Nephron (organoid): ENCODE measurements around the gene MAMSTR.

Experiments
- H3K27ac Mint-ChIP-seq, 3 experiments: 2 replicates each; pipeline ENCODE4 v1.8.0; 2020; ENCODE audit warnings: mixed read lengths in 3 of 3, mild to moderate bottlenecking in 2 of 3, moderate library complexity in 1 of 3
- H3K27me3 Mint-ChIP-seq: 2 replicates; pipeline ENCODE4 v1.8.0; 2021; ENCODE audit warnings: low read depth, mild to moderate bottlenecking, moderate library complexity, mixed read lengths
- H3K36me3 Mint-ChIP-seq: 2 replicates; pipeline ENCODE4 v1.8.0; 2020; ENCODE audit warnings: low read depth, mixed read lengths
- H3K4me1 Mint-ChIP-seq: 2 replicates; pipeline ENCODE4 v1.8.0; 2020; ENCODE audit warnings: mixed read lengths
- H3K4me3 Mint-ChIP-seq, 3 experiments: 2 replicates each; pipeline ENCODE4 v1.8.0; 2020; ENCODE audit warnings: mild to moderate bottlenecking in 3 of 3, mixed read lengths in 3 of 3, moderate library complexity in 2 of 3
- H3K9me3 Mint-ChIP-seq: 2 replicates; pipeline ENCODE4 v1.8.0; 2020; ENCODE audit warnings: mixed read lengths
- CTCF ChIP-seq, 3 experiments: fragments of 200-600 bp; sonication (generic); IDR thresholded peaks; one replicate each; pipeline ENCODE4 v1.5.0; 2021; ENCODE audit warnings: antibody characterized with exemption in 3 of 3; ENCODE audit not compliant: unreplicated experiment in 3 of 3

The MAMSTR gene

GRCh38 chr19:48746738-48747575, 27.4 kb upstream of the MAMSTR start, which contains the start of gene IZUMO1:
Gene IZUMO1 (minus strand): TSS chr19:48746909. CDS start chr19:48745859, 1,050 bp downstream.
- H3K9me3 Mint-ChIP-seq = peaks cover 2% of the 10 kb centered on the region
- peaks cover 24% of the 10 kb centered on the region for H3K27me3 Mint-ChIP-seq
- H3K27ac Mint-ChIP-seq = peak within 1 kb of the TSS; percentile 96 to 97 (median 96)
- H3K4me1 Mint-ChIP-seq = peaks cover 12% of the 10 kb centered on the region
- peaks cover 4% of the 10 kb centered on the region for H3K36me3 Mint-ChIP-seq
- peak within 1 kb of the TSS; percentile 80 to 83 (median 82) for H3K4me3 Mint-ChIP-seq
- no peak for TF ChIP-seq CTCF (IDR thresholded peaks at IDR 0.05; ENCODE audit: unreplicated experiment in 3 of 3)

DNA sequence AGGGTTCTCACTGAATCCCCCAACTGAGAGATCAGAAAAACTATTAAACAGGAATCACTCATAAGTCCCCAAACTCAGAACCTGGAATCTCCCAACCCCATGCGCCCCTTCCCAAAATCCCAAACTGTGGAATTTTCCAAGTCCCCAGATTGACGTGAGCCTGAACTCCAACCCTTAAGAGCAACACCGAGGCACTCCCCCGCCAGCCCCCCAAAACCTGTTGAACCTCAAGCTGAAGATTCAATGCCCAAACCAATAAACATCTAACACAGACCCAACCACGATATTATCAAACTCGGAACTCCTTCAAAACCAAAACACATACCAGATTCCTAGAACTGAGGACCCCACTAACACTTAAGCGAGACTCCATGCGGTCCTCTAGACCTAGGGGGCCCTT, 26.6 kb upstream of the MAMSTR start:
- H3K4me1 Mint-ChIP-seq = peaks cover 12% of the 10 kb centered on the region
- H3K9me3 Mint-ChIP-seq = peaks cover 2% of the 10 kb centered on the region
- peaks cover 4% of the 10 kb centered on the region for H3K36me3 Mint-ChIP-seq
- H3K27ac Mint-ChIP-seq = peak overlapping the region in 1 of 3 experiments; percentile 48
- H3K27me3 Mint-ChIP-seq = peaks cover 24% of the 10 kb centered on the region
- peak overlapping the region; percentile 45 to 82 (median 61) for H3K4me3 Mint-ChIP-seq
- TF ChIP-seq CTCF (IDR thresholded peaks at IDR 0.05; ENCODE audit: unreplicated experiment in 3 of 3) = no peak

GRCh38 chr19:48745208-48745995, 25.9 kb upstream of the MAMSTR start:
- Mint-ChIP-seq H3K4me1 (peaks cover 12% of the 10 kb centered on the region), H3K27ac (peak overlapping the region in 2 of 3 experiments; percentile 17 to 45), H3K4me3 (peak overlapping the region in 2 of 3 experiments; percentile 46 to 72), H3K27me3 (peaks cover 21% of the 10 kb centered on the region), H3K36me3 (peaks cover 4% of the 10 kb centered on the region), H3K9me3 (peaks cover 2% of the 10 kb centered on the region)
- TF ChIP-seq CTCF (IDR thresholded peaks at IDR 0.05; ENCODE audit: unreplicated experiment in 3 of 3) = no peak

DNA sequence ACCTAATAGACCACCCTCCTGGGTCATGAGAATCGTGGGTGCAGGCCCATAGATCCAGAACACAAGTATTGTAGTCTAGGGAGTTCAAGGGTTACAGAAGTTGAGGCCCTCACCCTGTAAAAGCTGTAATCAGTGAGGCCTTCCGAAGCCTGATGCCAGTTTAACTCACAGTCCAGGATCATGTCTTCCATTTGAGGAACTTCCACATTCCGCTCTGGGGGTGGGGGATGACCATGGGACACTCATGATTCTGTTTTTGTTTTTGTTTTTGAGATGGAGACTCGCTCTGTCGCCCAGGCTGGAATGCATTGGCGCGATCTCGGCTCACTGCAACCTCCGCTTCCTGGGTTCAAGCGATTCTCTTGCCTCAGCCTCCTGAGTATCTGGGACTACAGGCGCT, 22.6 kb upstream of the MAMSTR start:
- Mint-ChIP-seq H3K4me3 (peak overlapping the region in 1 of 3 experiments; percentile 24), H3K27ac (no peak overlapping the region), H3K27me3 (peaks cover 19% of the 10 kb centered on the region), H3K36me3 (peaks cover 4% of the 10 kb centered on the region), H3K4me1 (peaks cover 13% of the 10 kb centered on the region), H3K9me3 (peaks cover 2% of the 10 kb centered on the region)
- no peak for TF ChIP-seq CTCF (IDR thresholded peaks at IDR 0.05; ENCODE audit: unreplicated experiment in 3 of 3)

DNA sequence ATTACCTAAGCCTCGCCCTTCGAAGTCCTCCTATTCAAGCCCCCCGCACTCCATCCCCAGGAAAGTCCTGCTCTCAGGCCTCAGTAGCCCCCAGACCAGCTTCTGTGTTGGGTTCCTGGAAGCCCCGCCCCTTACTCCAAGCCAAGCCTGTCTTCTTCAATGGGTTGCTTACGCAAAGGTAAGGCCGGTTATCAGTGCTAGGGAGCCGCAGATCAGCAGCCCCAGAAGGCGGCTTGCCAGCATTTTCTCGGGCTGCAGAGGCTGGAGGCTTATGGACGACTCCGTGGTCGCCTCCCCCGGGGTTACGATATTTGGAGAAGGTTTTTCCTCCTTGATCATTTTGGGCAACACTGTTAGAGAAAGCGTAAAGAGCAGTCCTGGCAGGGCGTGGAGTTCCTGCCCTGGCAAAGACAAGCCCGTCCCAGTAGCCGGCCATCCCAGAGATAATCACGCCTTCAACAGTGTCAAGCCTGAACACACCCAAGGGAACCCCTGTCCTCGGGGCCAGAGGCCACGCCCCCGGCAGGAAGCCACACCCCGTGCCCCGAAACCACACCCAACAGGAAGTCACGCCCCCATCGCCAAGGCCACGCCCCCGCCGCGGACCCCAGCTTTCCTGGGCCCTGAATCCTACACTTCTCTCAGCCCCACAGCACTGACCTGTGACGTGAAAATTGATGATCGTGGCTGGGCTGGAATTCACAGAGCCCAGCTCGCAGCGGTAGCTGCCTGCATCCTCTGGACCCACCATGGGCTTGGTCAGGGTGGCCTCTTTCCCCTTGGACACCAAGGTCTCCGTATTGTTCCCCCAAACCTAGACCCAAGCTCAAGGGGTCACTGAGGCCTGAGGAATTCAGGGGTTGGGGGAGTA, 21.8 kb upstream of the MAMSTR start:
- H3K36me3 Mint-ChIP-seq = peaks cover 4% of the 10 kb centered on the region
- H3K4me3 Mint-ChIP-seq = peak overlapping the region; percentile 62 to 73 (median 63)
- H3K9me3 Mint-ChIP-seq = peaks cover 2% of the 10 kb centered on the region
- no peak for TF ChIP-seq CTCF (IDR thresholded peaks at IDR 0.05; ENCODE audit: unreplicated experiment in 3 of 3)
- peaks cover 19% of the 10 kb centered on the region for H3K27me3 Mint-ChIP-seq
- H3K4me1 Mint-ChIP-seq = peaks cover 12% of the 10 kb centered on the region
- no peak overlapping the region for H3K27ac Mint-ChIP-seq
